Neural cell (in vitro differentiated cells): Measurements from ENCODE around the gene MYO15A. TPM values are rescaled to one million over a fixed set of nuclear protein-coding genes. Genes with fewer than 3 reads are reported as not detected.

Experiments used
- H2AFZ ChIP-seq: fragments of 200-600, 300-800 bp; sonication (generic), shearing (Covaris generic); 2 replicates; pipeline ENCODE4 v1.6.0; 2014; ENCODE audit warnings: low read depth, mild to moderate bottlenecking, antibody characterized with exemption, low read length, moderate library complexity
- H3F3A ChIP-seq: fragments of 200-600 bp; shearing (Covaris generic); 2 replicates; pipeline ENCODE4 v1.6.1; 2016; ENCODE audit warnings: mild to moderate bottlenecking, moderate library complexity, mixed read lengths, antibody characterized with exemption, low read length; ENCODE audit not compliant: insufficient read depth, poor library complexity, severe bottlenecking
- H3K27ac ChIP-seq: fragments of 200-600, 300-800 bp; sonication (generic), shearing (Covaris generic); 2 replicates; pipeline ENCODE4 v1.5.1; 2014; ENCODE audit warnings: mild to moderate bottlenecking, low read length, moderate library complexity
- H3K27me3 ChIP-seq: fragments of 300-800, 200-600 bp; sonication (generic), shearing (Covaris generic); 2 replicates; pipeline ENCODE4 v1.6.0; 2014; ENCODE audit warnings: mild to moderate bottlenecking, low read depth, low read length, moderate library complexity; ENCODE audit not compliant: insufficient read depth
- H3K36me3 ChIP-seq: fragments of 300-800, 200-600 bp; sonication (generic), shearing (Covaris generic); 2 replicates; pipeline ENCODE4 v1.5.1; 2014; ENCODE audit warnings: mild to moderate bottlenecking, antibody characterized with exemption, low read length, moderate library complexity; ENCODE audit not compliant: insufficient read depth
- H3K4me2 ChIP-seq: fragments of 300-800, 200-600 bp; sonication (generic), shearing (Covaris generic); 2 replicates; pipeline ENCODE4 v1.6.0; 2014; ENCODE audit warnings: mild to moderate bottlenecking, low read length
- H3K4me3 ChIP-seq: fragments of 300-800, 200-600 bp; sonication (generic), shearing (Covaris generic); 2 replicates; pipeline ENCODE4 v1.5.1; 2014; ENCODE audit warnings: mild to moderate bottlenecking, low read length, moderate library complexity
- H3K79me2 ChIP-seq: fragments of 200-600 bp; shearing (Covaris generic); replicated peaks from 2 replicates; pipeline ENCODE4 v1.6.0; 2014; ENCODE audit warnings: mild to moderate bottlenecking, low read length, moderate library complexity; ENCODE audit not compliant: insufficient read depth
- H3K9ac ChIP-seq: fragments of 300-800, 200-600 bp; sonication (generic), shearing (Covaris generic); 2 replicates; pipeline ENCODE4 v1.6.1; 2016; ENCODE audit warnings: mild to moderate bottlenecking, low read length, mixed read lengths
- H3K9me2 ChIP-seq: fragments of 200-600 bp; shearing (Covaris generic); 2 replicates; pipeline ENCODE4 v1.6.1; 2016; ENCODE audit warnings: mild to moderate bottlenecking, low read length, mixed read lengths; ENCODE audit not compliant: insufficient read depth
- H3K9me3 ChIP-seq: fragments of 200-600, 300-800 bp; sonication (generic), shearing (Covaris generic); 2 replicates; pipeline ENCODE4 v1.6.1; 2016; ENCODE audit warnings: mild to moderate bottlenecking, mixed run types, low read length, moderate library complexity, mixed read lengths
- H4K20me1 ChIP-seq: fragments of 200-600 bp; shearing (Covaris generic); 2 replicates; pipeline ENCODE4 v1.6.1; 2016; ENCODE audit warnings: mild to moderate bottlenecking, mixed run types; ENCODE audit not compliant: insufficient read depth
- CTCF ChIP-seq: fragments of 450-650 bp; IDR thresholded peaks from 2 replicates; pipeline ENCODE4 v1.5.1; 2014; ENCODE audit warnings: antibody characterized with exemption, mild to moderate bottlenecking, moderate library complexity; ENCODE audit not compliant: poor library complexity, severe bottlenecking
- EP300 ChIP-seq: fragments of 450-650 bp; conservative IDR thresholded peaks from 2 replicates; pipeline ENCODE4 v1.6.1; 2014; ENCODE audit warnings: antibody characterized with exemption, mild to moderate bottlenecking, moderate library complexity; ENCODE audit not compliant: poor library complexity, severe bottlenecking
- EZH2 ChIP-seq: fragments of 200-600, 300-800 bp; shearing (Covaris generic), sonication (generic); IDR thresholded peaks from 2 replicates; pipeline ENCODE4 v1.6.1; 2014; ENCODE audit warnings: antibody characterized with exemption, low read length, borderline replicate concordance, mild to moderate bottlenecking; ENCODE audit not compliant: insufficient read depth, poor library complexity, severe bottlenecking
- MXI1 ChIP-seq: fragments of 450-650 bp; conservative IDR thresholded peaks from 2 replicates; pipeline ENCODE4 v1.6.1; 2014; ENCODE audit warnings: antibody characterized with exemption, mild to moderate bottlenecking; ENCODE audit not compliant: poor library complexity, severe bottlenecking
- POLR2AphosphoS5 ChIP-seq: IDR thresholded peaks from 2 replicates; pipeline ENCODE4 v1.6.1; 2012
- RAD21 ChIP-seq: fragments of 450-650 bp; conservative IDR thresholded peaks from 2 replicates; pipeline ENCODE4 v1.6.1; 2014; ENCODE audit warnings: antibody characterized with exemption, mild to moderate bottlenecking, moderate library complexity
- REST ChIP-seq: IDR thresholded peaks from 2 replicates; pipeline ENCODE4 v1.6.1; 2012; ENCODE audit warnings: borderline replicate concordance
- SMC3 ChIP-seq: fragments of 450-650 bp; conservative IDR thresholded peaks from 2 replicates; pipeline ENCODE4 v1.6.1; 2014; ENCODE audit warnings: antibody characterized with exemption, mild to moderate bottlenecking, moderate library complexity; ENCODE audit not compliant: poor library complexity
- TAF1 ChIP-seq: IDR thresholded peaks from 2 replicates; pipeline ENCODE4 v1.6.1; 2012; ENCODE audit warnings: low read depth
- polyA plus RNA-seq: library from polyadenylated mRNA; depleted of rRNA; stranded (reverse); fragments of >200 nt; gene quantifications from 2 replicates; pipeline ENCODE4 v1.2.3, GENCODE V29; 2014

The MYO15A gene
- polyA plus RNA-seq, 1 donor from 2014 or later: 1.9 TPM

- peak overlapping the region; percentile 60 for H3K4me3 ChIP-seq
- H3K9ac ChIP-seq: peak overlapping the region; percentile 45
- H3F3A ChIP-seq: peaks cover 3% of the 10 kb centered on the region
- peak overlapping the region; percentile 12 for H3K4me2 ChIP-seq
- H3K36me3 ChIP-seq: no peaks in the 10 kb centered on the region
- H3K9me2 ChIP-seq: no peaks in the 10 kb centered on the region
- no peak for TF ChIP-seq CTCF
- TF ChIP-seq REST: no peak
- TF ChIP-seq SMC3: no peak
- no peak for TF ChIP-seq RAD21
- no peak for TF ChIP-seq POLR2AphosphoS5
- no peak for TF ChIP-seq TAF1
- no peak for TF ChIP-seq EZH2
- TF ChIP-seq EP300: no peak
- TF ChIP-seq MXI1: no peak
- no peak overlapping the region for H3K27ac ChIP-seq
- H4K20me1 ChIP-seq: no peaks in the 10 kb centered on the region
- H3K79me2 ChIP-seq: peaks cover 38% of the 10 kb centered on the region
- no peaks in the 10 kb centered on the region for H3K27me3 ChIP-seq
- H2AFZ ChIP-seq: no peak overlapping the region
- no peaks in the 10 kb centered on the region for H3K9me3 ChIP-seq
Observed at GRCh38 chr17:18224387-18225120, 116.0 kb downstream of the MYO15A start.

- H3K27me3 ChIP-seq: no peaks in the 10 kb centered on the region
- no peaks in the 10 kb centered on the region for H3K9me2 ChIP-seq
- peak within 1 kb of the TSS; percentile 88 for H3K4me3 ChIP-seq
- H3F3A ChIP-seq: peaks cover 3% of the 10 kb centered on the region
- H3K4me2 ChIP-seq: peak within 1 kb of the TSS; percentile 99
- peak within 1 kb of the TSS; percentile 49 for H2AFZ ChIP-seq
- no peaks in the 10 kb centered on the region for H3K36me3 ChIP-seq
- no peaks in the 10 kb centered on the region for H3K9me3 ChIP-seq
- H3K9ac ChIP-seq: peak within 1 kb of the TSS; percentile 81
- no peaks in the 10 kb centered on the region for H4K20me1 ChIP-seq
- peak within 1 kb of the TSS; percentile 24 for H3K27ac ChIP-seq
- TF ChIP-seq MXI1 (peak; percentile 53), EZH2 (no peak), CTCF (no peak), RAD21 (no peak)
- H3K79me2 ChIP-seq: peaks cover 42% of the 10 kb centered on the region
Observed at GRCh38 chr17:18225121-18225641, 116.6 kb downstream of the MYO15A start, which contains the start of gene LLGL1. Gene LLGL1 (plus strand): TSS chr17:18225635. CDS start chr17:18225683, 48 bp downstream.
